ENCODE measurements around the gene TOR2A. TPM values are rescaled to one million over a fixed set of nuclear protein-coding genes. Genes with fewer than 3 reads are reported as not detected.

The TOR2A gene
- total and polyA plus RNA-seq, 10 donors = 16.8 to 36.5 (median 22.7) TPM

DNA sequence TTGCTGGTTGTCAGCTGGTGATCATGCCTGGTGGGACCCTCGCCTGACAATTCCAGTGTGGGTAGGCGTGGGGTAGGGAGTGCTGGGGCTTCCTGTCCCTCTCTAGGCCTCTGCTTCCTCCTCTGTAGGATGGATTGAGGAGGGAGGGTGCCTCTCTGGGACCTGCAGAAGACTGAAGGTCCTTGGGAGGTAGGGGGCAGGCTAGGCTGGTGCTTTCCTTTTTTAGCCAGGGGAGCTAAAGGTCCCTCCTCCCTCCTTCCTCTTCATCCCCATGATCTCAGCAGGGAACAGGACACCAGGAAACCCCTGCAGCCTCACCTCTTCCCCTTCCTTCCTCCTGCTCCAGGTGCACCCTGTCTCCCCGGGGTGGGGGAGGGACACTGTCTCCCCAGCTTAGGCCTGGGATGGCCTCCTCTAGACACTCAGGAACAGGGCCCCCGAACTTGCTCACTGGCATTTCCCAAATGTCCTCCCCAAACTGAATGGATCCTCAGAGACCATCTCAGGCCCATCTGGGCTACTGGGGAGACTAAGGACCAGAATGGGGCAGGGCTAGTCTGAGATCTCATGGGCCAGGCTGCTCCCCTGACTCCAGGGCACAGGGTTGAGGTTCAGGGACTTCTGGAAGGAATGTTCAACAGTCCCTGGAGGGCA is 35.0 kb upstream of the TOR2A start:
- Histone ChIP-seq H3K27me3 (replicated peaks in 1 of 7) (no peaks in the 10 kb centered on the region), H3K27ac (peak overlapping the region; percentile 48 to 92 (median 87)), H3K36me3 (peaks cover 0 to 80% (median 38%) of the 10 kb centered on the region in 6 donors), H3K9me3 (no peaks in the 10 kb centered on the region), H3K4me3 (peak overlapping the region; percentile 54 to 85 (median 76)), H3K4me1 (peaks cover 45 to 100% (median 88%) of the 10 kb centered on the region in 6 donors)
- intact Hi-C loops (cut with DNase I; ENCODE audit: low total_unique reads) = no loop called here
- WGBS, 5 donors = 11 to 32% (median 21%) methylated on average over 3 to 4 of the region's 4 CpGs
- TF ChIP-seq CTCF (IDR thresholded peaks at IDR 0.05 in 8 of 11, conservative IDR thresholded peaks at IDR 0.05 in 3 of 11) (peak in 3 of 11 experiments; percentile 9 to 29 (median 19)), POLR2AphosphoS5 (IDR thresholded peaks at IDR 0.05) (peak in 2 of 3 donors; percentile 67 to 75), POLR2A (IDR thresholded peaks at IDR 0.05) (no peak)
- peak; percentile 80 for DNase-seq

DNA sequence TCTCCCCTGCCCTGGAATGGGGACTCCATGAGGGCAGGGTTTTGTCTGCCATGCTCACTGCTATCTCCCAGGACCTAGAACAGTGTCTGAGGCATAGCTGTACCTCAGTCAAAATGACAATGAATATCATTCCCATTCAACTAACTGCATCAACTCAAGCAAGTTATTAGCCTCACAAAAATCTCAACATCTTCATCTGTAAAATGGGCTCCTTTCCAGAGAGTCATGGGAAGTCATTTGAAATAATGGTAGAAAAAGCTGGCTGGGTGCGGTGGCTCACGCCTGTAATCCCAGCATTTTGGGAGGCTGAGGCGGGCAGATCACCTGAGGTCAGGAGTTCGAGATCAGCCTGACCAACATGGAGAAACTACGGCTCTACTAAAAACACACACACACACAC is 34.0 kb upstream of the TOR2A start:
- Histone ChIP-seq H3K36me3 (peaks cover 0 to 82% (median 36%) of the 10 kb centered on the region in 6 donors), H3K27ac (peak overlapping the region; percentile 48 to 92 (median 87)), H3K27me3 (replicated peaks in 1 of 7) (no peaks in the 10 kb centered on the region), H3K4me1 (peaks cover 52 to 100% (median 88%) of the 10 kb centered on the region in 6 donors), H3K4me3 (peak overlapping the region in 5 of 8 donors; percentile 61 to 85 (median 73)), H3K9me3 (no peaks in the 10 kb centered on the region)
- no peak for TF ChIP-seq CTCF (IDR thresholded peaks at IDR 0.05 in 8 of 11, conservative IDR thresholded peaks at IDR 0.05 in 3 of 11)
- no peak for TF ChIP-seq POLR2AphosphoS5 (IDR thresholded peaks at IDR 0.05)
- no peak for TF ChIP-seq POLR2A (IDR thresholded peaks at IDR 0.05)
- no peak for DNase-seq
- intact Hi-C loops (cut with DNase I; ENCODE audit: low total_unique reads) = no loop called here
- WGBS, 5 donors = 62 to 93% (median 81%) methylated on average over 5 of the region's 5 CpGs

GRCh38 chr9:127768698-127769097 is 33.6 kb upstream of the TOR2A start:
- TF ChIP-seq POLR2A (IDR thresholded peaks at IDR 0.05) (no peak), POLR2AphosphoS5 (IDR thresholded peaks at IDR 0.05) (no peak), CTCF (IDR thresholded peaks at IDR 0.05 in 8 of 11, conservative IDR thresholded peaks at IDR 0.05 in 3 of 11) (no peak)
- H3K9me3 ChIP-seq = no peaks in the 10 kb centered on the region
- H3K4me3 ChIP-seq = peak overlapping the region in 6 of 8 donors; percentile 23 to 85 (median 68)
- 47 to 56% (median 53%) methylated on average over 8 of the region's 8 CpGs for WGBS, 5 donors
- intact Hi-C loops (cut with DNase I; ENCODE audit: low total_unique reads) = no loop called here
- no peaks in the 10 kb centered on the region for H3K27me3 ChIP-seq (replicated peaks in 1 of 7)
- peaks cover 54 to 100% (median 89%) of the 10 kb centered on the region in 6 donors for H3K4me1 ChIP-seq
- DNase-seq = no peak
- peak overlapping the region; percentile 48 to 92 (median 87) for H3K27ac ChIP-seq
- H3K36me3 ChIP-seq = peaks cover 0 to 80% (median 32%) of the 10 kb centered on the region in 6 donors

GRCh38 chr9:127767909-127768331 is 32.8 kb upstream of the TOR2A start:
- 49 to 65% (median 56%) methylated on average over 11 to 13 of the region's 13 CpGs for WGBS, 5 donors
- Histone ChIP-seq H3K9me3 (no peaks in the 10 kb centered on the region), H3K27ac (peak overlapping the region; percentile 48 to 92 (median 87)), H3K36me3 (peaks cover 0 to 75% (median 25%) of the 10 kb centered on the region in 6 donors), H3K27me3 (replicated peaks in 1 of 7) (no peaks in the 10 kb centered on the region), H3K4me1 (peaks cover 61 to 100% (median 93%) of the 10 kb centered on the region in 6 donors), H3K4me3 (peak overlapping the region in 7 of 8 donors; percentile 13 to 85 (median 61))
- no peak for DNase-seq
- TF ChIP-seq POLR2A (IDR thresholded peaks at IDR 0.05) (no peak), POLR2AphosphoS5 (IDR thresholded peaks at IDR 0.05) (peak in 2 of 3 donors; percentile 38 to 56)
- intact Hi-C loops (cut with DNase I; ENCODE audit: low total_unique reads) = no loop called here

All from spleen (tissue), 11 donors.